ENCODE measurements around the gene PXT1.
A peak's percentile ranks its signal among the peaks of the same experiment; 100 is the strongest.
"Not testable (repeated sequence)": the region's sequence is repeated elsewhere in the genome, so short reads cannot be mapped to it uniquely, and the experiment has no call there.

The PXT1 gene

GRCh38 chr6:36442671-36443470 lies at the start of gene PXT1, which contains the start of gene KCTD20:
PXT1 (minus strand) TSS chr6:36442854; CDS start chr6:36426082, 16,772 bp downstream.
KCTD20 (plus strand) TSS chr6:36443000; CDS start chr6:36470098, 27,098 bp downstream.
- DNase-seq (ENCODE audit: low spot score): peak; percentile 85

DNA sequence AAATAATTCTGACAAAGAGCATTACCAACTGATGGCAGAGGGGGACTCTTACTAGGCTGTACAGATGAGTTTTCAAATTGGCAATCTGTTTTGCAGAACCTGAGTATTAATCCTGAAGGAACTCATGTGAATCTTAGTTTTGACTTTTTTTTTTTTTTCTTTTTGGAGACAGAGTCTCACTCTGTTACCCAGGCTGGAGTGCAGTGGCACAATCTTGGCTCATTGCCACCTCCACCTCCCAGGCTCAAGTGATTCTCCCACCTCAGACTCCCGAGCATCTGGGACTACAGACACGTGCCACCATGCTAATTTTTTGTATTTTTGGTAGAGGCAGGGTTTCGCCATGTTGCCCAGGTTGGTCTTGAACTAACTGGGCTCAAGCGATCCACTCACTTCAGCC lies 49.4 kb upstream of the PXT1 start:
- no peak for DNase-seq (ENCODE audit: low spot score)

DNA sequence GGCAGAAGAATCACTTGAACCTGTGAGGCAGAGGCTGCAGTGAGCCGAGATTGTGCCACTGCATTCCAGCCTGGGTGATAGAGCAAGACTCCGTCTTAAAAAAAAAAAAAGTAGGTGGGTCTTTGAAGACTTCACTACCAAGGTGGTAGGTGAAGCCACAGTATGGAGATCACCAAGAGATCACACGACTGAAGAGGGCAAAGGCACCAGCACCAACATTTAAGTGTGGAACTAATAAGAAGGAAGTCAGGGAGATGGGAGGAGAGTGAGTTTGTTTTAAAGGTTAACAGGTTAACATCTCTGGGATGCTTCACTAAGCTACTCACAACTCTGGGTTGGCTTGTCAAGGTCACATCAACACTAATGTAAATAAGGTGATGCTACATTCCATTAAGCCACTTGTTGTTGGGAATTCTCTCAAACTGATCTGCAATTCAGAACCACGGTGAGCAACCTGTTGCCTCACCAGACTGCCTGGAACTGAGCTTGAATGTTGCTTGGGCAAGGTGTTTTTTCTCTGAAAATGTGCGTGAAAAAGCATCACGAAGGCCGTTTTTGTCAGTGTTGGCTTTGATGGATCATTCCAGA lies 48.8 kb upstream of the PXT1 start:
- no peak for DNase-seq (ENCODE audit: low spot score)

DNA sequence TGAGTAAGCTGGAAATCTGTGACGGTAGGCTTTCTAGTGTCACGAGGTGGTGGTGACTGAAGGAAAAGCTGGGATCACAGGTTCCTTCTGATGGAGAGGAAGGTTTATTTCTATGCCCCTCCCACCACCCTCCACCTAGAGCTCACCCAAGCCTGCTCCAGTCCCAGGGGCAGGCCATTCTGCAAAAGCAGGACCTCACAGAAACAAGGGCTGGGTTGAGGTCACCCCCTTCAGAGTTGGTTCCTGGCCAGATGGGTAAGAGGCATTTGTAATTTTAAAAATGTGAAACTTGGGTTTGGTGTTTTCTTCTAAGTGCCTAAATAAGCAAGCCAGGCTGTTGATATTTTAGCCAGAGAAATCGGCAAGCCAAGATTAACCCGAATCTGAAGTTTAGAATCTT lies 46.8 kb upstream of the PXT1 start:
- DNase-seq (ENCODE audit: low spot score): no peak

- DNase-seq (ENCODE audit: low spot score): no peak
Observed at GRCh38 chr6:36488221-36488620, 45.6 kb upstream of the PXT1 start.

DNA sequence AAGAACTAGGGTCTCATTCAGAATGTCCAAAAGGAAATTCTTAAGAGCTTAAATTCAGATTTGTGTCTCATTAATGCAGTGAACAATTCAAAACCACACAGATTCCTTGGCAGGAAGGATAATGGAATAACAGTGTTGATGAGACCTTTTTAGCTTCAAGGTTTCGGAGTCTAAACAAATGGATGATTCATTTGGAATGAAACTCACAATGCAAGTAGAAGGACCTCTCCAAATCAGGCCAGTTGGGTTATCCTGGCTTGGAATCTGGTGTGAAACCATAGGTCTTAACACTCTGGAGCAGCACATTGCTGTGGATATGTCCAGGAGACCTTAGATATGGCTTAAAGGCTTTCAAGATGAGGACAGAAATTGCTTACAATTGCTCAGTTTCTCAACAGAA lies 45.0 kb upstream of the PXT1 start:
- DNase-seq (ENCODE audit: low spot score): no peak

GRCh38 chr6:36484736-36485135 lies 42.1 kb upstream of the PXT1 start:
- no peak for DNase-seq (ENCODE audit: low spot score)

DNA sequence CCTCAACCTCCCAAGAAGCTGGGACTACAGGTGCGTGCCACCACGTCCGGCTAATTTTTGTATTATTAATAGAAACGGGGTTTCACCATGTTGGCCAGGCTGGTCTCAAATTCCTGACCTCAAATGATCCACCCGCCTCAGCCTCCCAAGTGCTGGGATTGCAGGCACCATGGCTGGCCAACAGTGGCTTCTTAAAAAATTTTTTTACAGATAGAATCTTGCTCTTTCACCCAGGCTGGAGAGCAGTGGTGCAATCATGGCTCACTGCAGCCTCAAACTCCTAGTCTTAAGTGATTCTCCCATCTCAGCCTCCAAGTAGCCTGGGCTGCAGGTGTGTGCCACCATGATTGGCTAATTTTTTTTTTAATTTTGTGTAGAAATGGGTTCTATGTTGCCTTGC lies 40.7 kb upstream of the PXT1 start:
- not testable (repeated sequence) for DNase-seq (ENCODE audit: low spot score)

DNA sequence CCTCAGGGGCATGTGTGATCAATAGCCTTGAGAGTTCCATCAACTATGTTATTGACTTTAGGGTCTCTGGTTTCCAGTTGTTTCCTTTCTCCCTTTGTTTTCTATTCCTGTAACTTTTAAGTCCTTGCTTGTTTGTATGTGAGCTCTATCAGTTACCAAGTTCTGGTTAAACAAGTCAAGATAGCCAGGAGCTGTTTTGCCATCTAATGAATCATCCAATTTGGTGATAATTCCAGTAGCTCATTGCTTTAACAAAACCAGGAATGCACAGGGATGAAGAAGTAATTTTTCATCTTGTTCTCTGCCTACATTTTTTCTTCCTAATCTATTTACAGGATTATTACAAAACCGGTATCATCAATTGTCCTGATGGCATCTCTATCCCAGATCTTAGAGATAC lies 36.6 kb upstream of the PXT1 start:
- DNase-seq (ENCODE audit: low spot score): no peak

- DNase-seq (ENCODE audit: low spot score): no peak
Observed at GRCh38 chr6:36478051-36478526, 35.4 kb upstream of the PXT1 start.

DNA sequence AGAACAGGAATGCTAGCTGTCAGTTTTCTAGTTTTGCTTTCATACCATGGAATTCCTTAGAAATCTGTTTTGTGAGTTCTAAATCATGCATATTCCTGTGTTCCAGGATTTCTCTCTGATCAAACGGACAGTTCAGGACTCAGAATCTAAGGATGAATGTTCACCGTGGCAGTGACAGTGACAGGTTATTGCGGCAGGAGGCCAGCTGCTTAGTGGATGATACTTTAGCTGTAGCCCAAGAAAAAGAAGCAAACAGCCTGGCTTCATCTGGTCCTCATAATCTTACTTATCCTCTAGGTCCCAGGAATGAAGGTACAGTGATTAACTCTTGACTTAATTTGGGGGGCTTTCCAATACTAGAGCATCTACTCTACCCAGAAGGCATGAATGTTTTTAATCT lies 27.3 kb upstream of the PXT1 start:
- DNase-seq (ENCODE audit: low spot score): no peak

- no peak for DNase-seq (ENCODE audit: low spot score)
Observed at GRCh38 chr6:36469148-36469661, 26.6 kb upstream of the PXT1 start.

GRCh38 chr6:36467625-36468024 lies 25.0 kb upstream of the PXT1 start:
- no peak for DNase-seq (ENCODE audit: low spot score)

- DNase-seq (ENCODE audit: low spot score): no peak
Observed at GRCh38 chr6:36464233-36464632, 21.6 kb upstream of the PXT1 start.

DNA sequence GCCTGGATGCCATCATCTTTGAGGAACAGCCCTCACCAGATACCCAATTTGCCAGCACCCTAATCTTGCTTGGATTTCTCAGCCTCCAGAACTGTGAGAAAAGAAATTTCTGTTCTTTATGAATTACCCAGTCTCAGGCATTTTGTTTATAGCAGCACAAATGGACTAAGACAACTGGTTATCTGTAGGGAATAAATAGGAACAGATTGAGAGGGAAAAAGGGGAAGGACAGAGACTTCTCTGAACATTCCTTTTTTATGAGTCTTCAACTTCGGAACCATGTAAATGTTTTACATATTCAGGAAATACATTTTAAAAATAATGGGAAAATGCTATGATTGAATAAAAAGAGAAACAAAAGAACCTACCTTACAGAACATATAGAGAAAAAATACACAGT lies 21.0 kb upstream of the PXT1 start:
- DNase-seq (ENCODE audit: low spot score): no peak

- DNase-seq (ENCODE audit: low spot score): no peak
Observed at GRCh38 chr6:36461646-36462045, 19.0 kb upstream of the PXT1 start.

DNA sequence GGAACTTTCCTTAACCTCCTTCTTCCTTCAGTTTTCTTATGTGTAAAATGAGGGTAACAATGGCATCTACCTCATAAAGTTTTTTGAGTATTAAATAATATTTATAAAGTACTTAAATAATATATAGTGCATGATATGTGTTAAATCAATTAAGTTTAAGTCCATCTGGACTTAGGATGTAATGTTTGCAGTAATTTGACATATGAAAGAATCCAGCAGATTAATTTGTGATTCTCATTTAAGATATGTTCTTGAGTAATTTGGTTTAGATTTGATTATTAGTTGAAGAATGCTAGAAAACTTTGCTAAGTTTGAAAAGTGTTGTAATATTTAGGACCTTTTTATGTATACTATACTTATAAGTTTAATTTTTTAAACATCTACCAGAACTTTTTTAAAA lies 18.3 kb upstream of the PXT1 start:
- DNase-seq (ENCODE audit: low spot score): no peak

DNA sequence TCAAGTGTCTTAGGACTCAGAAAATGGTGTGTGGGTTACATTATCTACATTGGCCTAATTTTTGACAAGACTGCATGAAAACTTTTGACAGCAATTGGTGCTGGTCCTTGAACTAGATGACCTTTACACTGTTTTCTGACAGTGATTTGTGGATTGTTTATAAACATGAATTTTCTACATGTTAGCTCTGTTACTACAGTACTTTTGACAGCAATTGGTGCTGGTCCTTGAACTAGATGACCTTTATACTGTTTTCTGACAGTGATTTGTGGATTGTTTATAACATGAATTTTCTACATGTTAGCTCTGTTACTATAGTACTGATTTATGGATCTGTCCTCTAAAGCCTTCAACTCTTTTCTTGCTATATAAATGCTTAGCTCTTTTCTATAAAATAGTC lies 16.8 kb upstream of the PXT1 start:
- no peak for DNase-seq (ENCODE audit: low spot score)

GRCh38 chr6:36455486-36456027 lies 12.9 kb upstream of the PXT1 start:
- no peak for DNase-seq (ENCODE audit: low spot score)

GRCh38 chr6:36452897-36453296 lies 10.2 kb upstream of the PXT1 start:
- not testable (repeated sequence) for DNase-seq (ENCODE audit: low spot score)

GRCh38 chr6:36449173-36449572 lies 6.5 kb upstream of the PXT1 start:
- not testable (repeated sequence) for DNase-seq (ENCODE audit: low spot score)

DNA sequence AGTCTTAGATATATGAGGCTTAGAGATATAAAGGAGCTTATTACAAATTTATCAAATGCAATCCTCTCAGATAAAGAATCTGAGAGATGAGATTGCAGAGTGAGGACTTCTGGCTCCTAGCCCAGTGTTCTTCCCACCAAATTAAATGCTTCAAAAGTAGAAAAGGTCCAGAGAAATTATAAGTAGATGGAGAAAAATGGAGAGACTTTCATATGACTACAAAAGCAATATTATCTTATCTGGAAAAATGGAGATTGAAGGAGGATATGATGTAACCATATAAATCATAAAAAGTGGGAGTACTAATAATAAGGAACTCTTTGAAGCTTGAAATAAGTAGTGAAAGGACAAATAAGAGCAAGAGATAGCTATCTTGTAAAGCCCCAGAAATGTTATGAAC lies 3.0 kb upstream of the PXT1 start:
- DNase-seq (ENCODE audit: low spot score): no peak

DNA sequence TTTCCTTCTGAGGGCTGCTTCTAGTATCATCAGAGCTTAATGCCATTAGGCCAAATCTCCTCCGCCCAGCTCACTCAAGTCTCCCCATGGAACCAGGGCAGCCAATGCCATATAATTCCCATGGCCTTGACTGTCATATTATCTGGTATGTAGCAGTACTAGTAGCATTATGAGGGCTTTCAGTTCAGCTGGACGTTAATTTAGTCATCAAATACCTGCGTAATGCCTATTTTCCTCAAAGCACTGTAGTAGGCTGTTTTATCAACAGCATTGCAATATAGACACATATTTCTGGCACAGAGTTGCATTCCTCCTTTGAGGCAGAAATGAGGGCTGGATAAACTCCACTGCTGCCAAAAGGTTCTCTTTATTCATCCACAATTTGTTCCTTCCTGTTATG lies 1.8 kb upstream of the PXT1 start:
- DNase-seq (ENCODE audit: low spot score): no peak
